AG10803 (cell line): ENCODE data around the gene RAD51B.

Experiments used
- DNase-seq: peaks from one replicate; pipeline ENCODE4 v3.0.0; 2010; ENCODE audit warnings: low read depth
- H3K4me3 ChIP-seq: 2 replicates; pipeline ENCODE4 v1.5.1; 2011; ENCODE audit warnings: mild to moderate bottlenecking, low read length, control low read depth
- TF ChIP-seq, protein P1 (sequence below): conservative IDR thresholded peaks from 2 replicates; pipeline ENCODE4 v1.5.1; 2011; ENCODE audit warnings: mild to moderate bottlenecking, low read length, control low read depth, inconsistent platforms

Gene RAD51B

DNA sequence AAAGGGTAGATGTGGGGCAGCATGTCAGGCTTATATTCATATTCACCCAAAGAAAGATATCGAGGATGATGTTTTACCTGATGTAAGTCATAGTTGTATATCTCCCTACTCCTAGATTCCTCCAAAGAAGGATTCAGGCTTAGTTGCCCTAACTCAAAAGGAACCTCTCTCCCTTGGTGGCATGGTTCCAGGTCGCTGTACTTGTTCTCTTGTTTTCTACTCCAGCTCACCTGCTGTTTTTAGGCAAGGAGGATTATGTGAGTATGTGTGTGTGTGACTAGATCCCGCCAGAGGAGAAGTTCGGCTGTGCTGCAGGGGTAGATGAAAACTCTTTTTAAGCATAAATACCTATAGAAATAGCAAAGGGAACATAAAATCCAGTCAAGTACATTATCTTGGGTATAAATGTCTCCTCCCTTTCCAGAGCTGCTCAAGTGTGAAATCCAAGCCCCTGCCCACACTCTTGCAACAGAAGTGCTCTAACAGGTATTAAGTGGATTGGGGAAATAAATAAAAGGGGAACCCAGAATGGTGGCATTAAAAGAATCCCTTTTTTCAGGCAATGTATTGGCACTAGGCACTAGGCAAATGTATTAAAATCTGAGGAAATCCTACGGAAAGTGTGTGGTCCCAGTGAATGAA is 597.6 kb downstream of the RAD51B start:
- DNase-seq = no peak
- H3K4me3 ChIP-seq = no peak overlapping the region
- TF ChIP-seq, protein P1, sequence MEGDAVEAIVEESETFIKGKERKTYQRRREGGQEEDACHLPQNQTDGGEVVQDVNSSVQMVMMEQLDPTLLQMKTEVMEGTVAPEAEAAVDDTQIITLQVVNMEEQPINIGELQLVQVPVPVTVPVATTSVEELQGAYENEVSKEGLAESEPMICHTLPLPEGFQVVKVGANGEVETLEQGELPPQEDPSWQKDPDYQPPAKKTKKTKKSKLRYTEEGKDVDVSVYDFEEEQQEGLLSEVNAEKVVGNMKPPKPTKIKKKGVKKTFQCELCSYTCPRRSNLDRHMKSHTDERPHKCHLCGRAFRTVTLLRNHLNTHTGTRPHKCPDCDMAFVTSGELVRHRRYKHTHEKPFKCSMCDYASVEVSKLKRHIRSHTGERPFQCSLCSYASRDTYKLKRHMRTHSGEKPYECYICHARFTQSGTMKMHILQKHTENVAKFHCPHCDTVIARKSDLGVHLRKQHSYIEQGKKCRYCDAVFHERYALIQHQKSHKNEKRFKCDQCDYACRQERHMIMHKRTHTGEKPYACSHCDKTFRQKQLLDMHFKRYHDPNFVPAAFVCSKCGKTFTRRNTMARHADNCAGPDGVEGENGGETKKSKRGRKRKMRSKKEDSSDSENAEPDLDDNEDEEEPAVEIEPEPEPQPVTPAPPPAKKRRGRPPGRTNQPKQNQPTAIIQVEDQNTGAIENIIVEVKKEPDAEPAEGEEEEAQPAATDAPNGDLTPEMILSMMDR = no peak

DNA sequence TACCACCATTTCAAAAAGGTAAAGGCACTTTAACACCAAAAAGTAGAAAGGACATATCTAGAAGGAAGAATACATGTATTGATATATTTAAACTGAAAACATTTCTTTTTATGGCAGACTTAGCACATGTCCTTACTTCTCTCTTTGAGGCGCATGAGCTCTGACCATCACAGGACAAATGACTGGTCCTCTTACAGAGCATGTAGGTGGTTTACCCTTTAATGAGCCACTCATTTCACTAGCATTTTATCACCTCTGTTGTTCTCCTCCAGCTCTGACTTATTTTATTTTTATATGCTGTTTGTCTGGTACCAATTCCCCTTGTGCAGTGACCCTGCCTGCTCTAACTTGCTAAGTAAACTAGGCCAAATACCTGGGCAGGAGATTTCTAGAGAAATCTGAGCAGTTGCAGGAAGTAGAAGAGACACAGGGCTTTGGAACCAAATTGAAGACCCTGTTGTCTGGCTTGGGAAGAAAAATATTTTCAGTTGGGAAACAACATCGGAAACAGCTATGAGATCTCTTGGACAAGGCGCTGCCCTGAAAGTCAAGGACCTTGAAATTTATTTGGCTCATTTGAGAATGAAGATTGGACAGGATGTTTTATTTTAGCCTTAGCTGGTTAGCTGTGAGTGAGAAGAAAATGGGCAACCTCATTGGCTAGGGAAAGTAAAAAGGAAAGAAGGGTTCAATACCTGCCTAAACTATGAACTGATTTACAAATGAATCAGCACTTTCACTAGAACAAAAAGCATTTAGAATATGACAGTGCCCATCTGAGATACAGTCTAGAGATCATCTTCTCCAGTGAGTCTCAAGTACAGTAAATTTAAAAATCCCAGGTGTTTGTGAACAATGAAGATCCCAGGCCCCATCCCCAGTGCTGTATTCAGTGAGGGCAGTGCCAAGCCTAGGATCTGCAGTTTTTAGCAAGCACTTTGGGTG is 598.9 kb downstream of the RAD51B start:
- TF ChIP-seq, protein P1 = no peak
- no peak overlapping the region for H3K4me3 ChIP-seq
- DNase-seq = no peak

GRCh38 chr14:68420350-68420749 is 600.8 kb downstream of the RAD51B start:
- TF ChIP-seq, protein P1 = no peak
- H3K4me3 ChIP-seq = no peak overlapping the region
- DNase-seq = no peak

DNA sequence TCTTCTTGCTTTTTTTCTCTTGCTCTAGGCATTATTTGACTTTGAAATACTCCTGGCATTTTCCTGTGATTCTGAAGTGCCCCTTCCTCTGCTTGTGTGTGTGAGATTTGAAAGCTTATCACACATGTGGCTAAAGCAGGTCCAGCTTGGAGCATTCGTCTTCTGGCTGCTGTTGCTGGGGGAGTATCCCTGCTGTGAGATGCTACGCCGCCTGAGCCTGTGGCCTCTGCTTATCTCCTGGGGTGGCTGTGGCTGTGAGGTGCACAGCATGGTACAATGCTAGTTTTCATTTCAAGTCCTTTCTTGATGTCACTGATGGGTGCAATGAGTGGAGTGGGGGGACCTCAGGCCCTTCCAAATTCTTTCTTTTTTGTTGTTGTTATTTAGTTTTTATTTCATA is 601.5 kb downstream of the RAD51B start:
- no peak overlapping the region for H3K4me3 ChIP-seq
- TF ChIP-seq, protein P1 = no peak
- DNase-seq = no peak

GRCh38 chr14:68423686-68424085 is 604.1 kb downstream of the RAD51B start:
- no peak overlapping the region for H3K4me3 ChIP-seq
- TF ChIP-seq, protein P1 = no peak
- no peak for DNase-seq

GRCh38 chr14:68424443-68425172 is 605.0 kb downstream of the RAD51B start:
- no peak for DNase-seq
- TF ChIP-seq, protein P1 = no peak
- no peak overlapping the region for H3K4me3 ChIP-seq
